ENCODE results near the gene NIFK.

- TF ChIP-seq, protein P1, sequence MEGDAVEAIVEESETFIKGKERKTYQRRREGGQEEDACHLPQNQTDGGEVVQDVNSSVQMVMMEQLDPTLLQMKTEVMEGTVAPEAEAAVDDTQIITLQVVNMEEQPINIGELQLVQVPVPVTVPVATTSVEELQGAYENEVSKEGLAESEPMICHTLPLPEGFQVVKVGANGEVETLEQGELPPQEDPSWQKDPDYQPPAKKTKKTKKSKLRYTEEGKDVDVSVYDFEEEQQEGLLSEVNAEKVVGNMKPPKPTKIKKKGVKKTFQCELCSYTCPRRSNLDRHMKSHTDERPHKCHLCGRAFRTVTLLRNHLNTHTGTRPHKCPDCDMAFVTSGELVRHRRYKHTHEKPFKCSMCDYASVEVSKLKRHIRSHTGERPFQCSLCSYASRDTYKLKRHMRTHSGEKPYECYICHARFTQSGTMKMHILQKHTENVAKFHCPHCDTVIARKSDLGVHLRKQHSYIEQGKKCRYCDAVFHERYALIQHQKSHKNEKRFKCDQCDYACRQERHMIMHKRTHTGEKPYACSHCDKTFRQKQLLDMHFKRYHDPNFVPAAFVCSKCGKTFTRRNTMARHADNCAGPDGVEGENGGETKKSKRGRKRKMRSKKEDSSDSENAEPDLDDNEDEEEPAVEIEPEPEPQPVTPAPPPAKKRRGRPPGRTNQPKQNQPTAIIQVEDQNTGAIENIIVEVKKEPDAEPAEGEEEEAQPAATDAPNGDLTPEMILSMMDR (IDR thresholded peaks at IDR 0.05; ENCODE audit: poor library complexity): no peak
- TF ChIP-seq EZH2phosphoT487 (IDR thresholded peaks at IDR 0.05; ENCODE audit: low read depth, severe bottlenecking, unreplicated experiment) (no peak), EZH2 (IDR thresholded peaks at IDR 0.05; ENCODE audit: borderline replicate concordance) (no peak)
Measured at GRCh38 chr2:121686218-121686617, 50.5 kb downstream of the NIFK start.

Data from hepatocyte (in vitro differentiated cells).